ENCODE data around the gene CCDC148. TPM values are rescaled to one million over a fixed set of nuclear protein-coding genes. Genes with fewer than 3 reads are reported as not detected.

Gene CCDC148
- total RNA-seq: under 1 TPM; 0.33 to 0.69 TPM

GRCh38 chr2:158456309-158457066, at the start of gene CCDC148, which contains the start of gene PKP4:
Gene CCDC148 (minus strand): TSS chr2:158456753. CDS start chr2:158456439, 314 bp downstream.
Gene PKP4 (plus strand): TSS chr2:158456952. CDS start chr2:158533185, 76,233 bp downstream.

Small RNAs within 50 kb of the gene (small RNA-seq; reads per million reads assigned to genes)
- gene RN7SL393P: 0 reads per million in 2 donors

Other genes with a start within 250 kb of the CCDC148 start
- gene PKP4, start 199 bp upstream of the CCDC148 start, total RNA-seq: 10 to 100 TPM; 31.3 to 49.9 TPM

All from melanocyte of skin (primary cell).